ENCODE data around the gene CFAP61.

The CFAP61 gene

DNA sequence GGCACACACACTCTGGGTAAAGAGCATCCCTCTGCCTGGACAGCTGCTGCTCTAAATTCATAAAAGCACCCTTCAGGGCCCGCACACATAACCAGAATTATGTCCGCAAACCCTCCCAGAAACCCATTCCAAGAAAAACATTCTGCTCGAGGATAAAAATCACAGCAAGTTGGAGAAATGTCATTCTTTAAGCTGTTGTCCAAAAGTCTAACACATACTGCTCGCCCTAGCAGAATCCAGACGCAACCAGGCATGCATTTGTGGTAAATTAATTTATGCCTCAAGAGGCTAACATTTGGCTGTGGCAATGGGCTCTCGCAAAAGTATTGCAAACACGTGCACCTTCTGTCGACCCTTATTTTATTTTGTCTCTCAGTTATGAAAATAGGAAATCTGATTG lies 199.5 kb downstream of the CFAP61 start:
- Histone ChIP-seq H3K79me2 (ENCODE audit: insufficient read depth, low read length) (no peaks in the 10 kb centered on the region), H4K20me1 (ENCODE audit: low read depth, low read length) (no peaks in the 10 kb centered on the region), H3K36me3 (ENCODE audit: low read length) (no peaks in the 10 kb centered on the region), H3K4me3 (ENCODE audit: insufficient read depth, low read length, poor library complexity, severe bottlenecking) (no peak overlapping the region), H3K4me2 (ENCODE audit: low read depth, low read length, poor library complexity, severe bottlenecking) (no peak overlapping the region), H3K9me3 (ENCODE audit: insufficient read depth, low read length) (0 out of 2 replicates have a peak, but pooled peaks cover 1% of the 10 kb centered on the region), H3K27ac (ENCODE audit: low read depth, low read length) (no peak overlapping the region), H3K27me3 (ENCODE audit: low read length) (no peaks in the 10 kb centered on the region), H2AFZ (ENCODE audit: low read depth, low read length, severe bottlenecking) (no peak overlapping the region), H3K9me2 (replicated peaks; ENCODE audit: insufficient read depth, low read length) (no peaks in the 10 kb centered on the region), H3K9ac (ENCODE audit: low read length) (no peak overlapping the region), H3F3A (ENCODE audit: insufficient read depth) (no peaks in the 10 kb centered on the region)
- no peak for TF ChIP-seq CTCF (IDR thresholded peaks at IDR 0.05; ENCODE audit: insufficient read depth, low read length, poor library complexity, severe bottlenecking)
- TF ChIP-seq EZH2phosphoT487 (conservative IDR thresholded peaks at IDR 0.05; ENCODE audit: low read length): no peak

DNA sequence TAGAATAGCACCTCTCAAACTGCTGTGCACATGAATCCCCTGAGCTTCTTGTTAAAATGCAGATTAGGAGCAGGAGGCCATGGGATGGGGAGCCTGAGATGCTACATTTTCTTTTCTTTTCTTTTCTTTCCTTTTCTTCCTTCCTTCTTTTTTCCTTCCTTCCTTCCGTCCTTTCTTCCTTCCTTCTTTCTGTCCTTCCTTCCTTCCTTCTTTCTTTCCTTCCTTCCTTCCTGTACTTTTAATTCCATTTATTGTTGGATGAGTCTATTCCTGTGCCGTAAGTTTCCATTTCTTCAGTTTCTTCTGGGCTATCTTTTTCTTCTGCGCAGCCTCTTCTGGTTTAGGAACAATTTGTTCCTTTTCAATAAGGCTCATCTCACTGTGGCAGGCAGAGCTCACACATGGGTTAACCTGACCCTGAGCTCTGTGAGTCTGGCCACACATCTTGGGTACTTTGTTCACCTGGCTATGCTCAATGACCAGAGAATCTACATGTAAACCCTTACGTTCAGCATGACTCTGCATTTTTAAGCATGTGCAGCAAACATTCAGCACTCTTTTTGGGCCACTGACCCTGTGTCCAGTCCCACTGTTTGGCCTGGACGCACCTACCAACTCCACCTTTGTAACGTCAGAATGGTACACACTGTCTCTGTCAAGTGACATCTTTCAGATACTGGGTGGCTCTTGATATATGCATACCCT lies 200.9 kb downstream of the CFAP61 start:
- Histone ChIP-seq H3K79me2 (ENCODE audit: insufficient read depth, low read length) (no peaks in the 10 kb centered on the region), H2AFZ (ENCODE audit: low read depth, low read length, severe bottlenecking) (no peak overlapping the region), H3K4me2 (ENCODE audit: low read depth, low read length, poor library complexity, severe bottlenecking) (no peak overlapping the region), H3K9me3 (ENCODE audit: insufficient read depth, low read length) (no peaks in the 10 kb centered on the region), H3K36me3 (ENCODE audit: low read length) (no peaks in the 10 kb centered on the region), H3K9me2 (replicated peaks; ENCODE audit: insufficient read depth, low read length) (no peaks in the 10 kb centered on the region), H3K4me3 (ENCODE audit: insufficient read depth, low read length, poor library complexity, severe bottlenecking) (no peak overlapping the region), H3K27ac (ENCODE audit: low read depth, low read length) (no peak overlapping the region), H3F3A (ENCODE audit: insufficient read depth) (no peaks in the 10 kb centered on the region), H4K20me1 (ENCODE audit: low read depth, low read length) (no peaks in the 10 kb centered on the region), H3K9ac (ENCODE audit: low read length) (no peak overlapping the region), H3K27me3 (ENCODE audit: low read length) (no peaks in the 10 kb centered on the region)
- TF ChIP-seq EZH2phosphoT487 (conservative IDR thresholded peaks at IDR 0.05; ENCODE audit: low read length) (no peak), CTCF (IDR thresholded peaks at IDR 0.05; ENCODE audit: insufficient read depth, low read length, poor library complexity, severe bottlenecking) (no peak)

GRCh38 chr20:20253744-20254330 lies 201.5 kb downstream of the CFAP61 start:
- H3K79me2 ChIP-seq (ENCODE audit: insufficient read depth, low read length): no peaks in the 10 kb centered on the region
- H4K20me1 ChIP-seq (ENCODE audit: low read depth, low read length): no peaks in the 10 kb centered on the region
- no peak overlapping the region for H3K4me2 ChIP-seq (ENCODE audit: low read depth, low read length, poor library complexity, severe bottlenecking)
- TF ChIP-seq EZH2phosphoT487 (conservative IDR thresholded peaks at IDR 0.05; ENCODE audit: low read length): no peak
- no peak for TF ChIP-seq CTCF (IDR thresholded peaks at IDR 0.05; ENCODE audit: insufficient read depth, low read length, poor library complexity, severe bottlenecking)
- H2AFZ ChIP-seq (ENCODE audit: low read depth, low read length, severe bottlenecking): no peak overlapping the region
- no peaks in the 10 kb centered on the region for H3K27me3 ChIP-seq (ENCODE audit: low read length)
- H3F3A ChIP-seq (ENCODE audit: insufficient read depth): no peaks in the 10 kb centered on the region
- H3K9me3 ChIP-seq (ENCODE audit: insufficient read depth, low read length): no peaks in the 10 kb centered on the region
- H3K4me3 ChIP-seq (ENCODE audit: insufficient read depth, low read length, poor library complexity, severe bottlenecking): no peak overlapping the region
- no peak overlapping the region for H3K27ac ChIP-seq (ENCODE audit: low read depth, low read length)
- no peak overlapping the region for H3K9ac ChIP-seq (ENCODE audit: low read length)
- H3K36me3 ChIP-seq (ENCODE audit: low read length): no peaks in the 10 kb centered on the region
- H3K9me2 ChIP-seq (replicated peaks; ENCODE audit: insufficient read depth, low read length): no peaks in the 10 kb centered on the region
